A549 (cell line): ENCODE measurements around the gene DUSP19. TPM values are rescaled to one million over a fixed set of nuclear protein-coding genes. Genes with fewer than 3 reads are reported as not detected.

Experiments used
- ATAC-seq, 2 experiments: fragments of 200-7000 bp in 1 of 2; fragments of >200 bp in 1 of 2; cut with Nextera tagmentation in 1 of 2; cut with Tn5 transposase in 1 of 2; 3 replicates each; pipeline versions ENCODE4 v1.8.0 to v1.9.1; 2018 to 2020; ENCODE audit warnings: mild to moderate bottlenecking in 1 of 2, moderate library complexity in 1 of 2
- CTCF ChIA-PET: fragments of 300-600 bp; sonication (Branson Sonifier 250); formaldehyde crosslinking; extraction: SDS; loops from one replicate; lab custom pipeline; 2021; ENCODE audit warnings: antibody characterized with exemption, inconsistent platforms; lab: Yijun Ruan, JAX
- POLR2A ChIA-PET: fragments of 350-600 bp; formaldehyde crosslinking; extraction: SDS; loops from one replicate; lab custom pipeline; 2021; ENCODE audit warnings: antibody characterized with exemption, inconsistent platforms; lab: Yijun Ruan, JAX
- DNase-seq, 2 experiments: peaks; one replicate each; pipeline versions ENCODE4 v3.0.0 to v3.0.0-alpha.2; 2011 to 2016; ENCODE audit warnings: low read depth in 1 of 2, low spot score in 1 of 2
- FAIRE-seq: peaks from 2 replicates; lab custom pipeline; 2011; peaks lifted over from hg19 to GRCh38; lab: Jason Lieb, UNC
- H3K27ac ChIP-seq, 2 experiments: fragments of >200 bp; sonication (Bioruptor Twin); formaldehyde crosslinking; 3 replicates each; pipeline ENCODE4 v1.5.1; 2016 to 2017
- H3K4me1 ChIP-seq: fragments of >200 bp; sonication (Bioruptor Twin); formaldehyde crosslinking; 3 replicates; pipeline ENCODE4 v1.6.1; 2016
- H3K4me2 ChIP-seq: fragments of >200 bp; sonication (Bioruptor Twin); formaldehyde crosslinking; 3 replicates; pipeline ENCODE4 v1.6.1; 2016
- H3K4me3 ChIP-seq: fragments of >200 bp; sonication (Bioruptor Twin); formaldehyde crosslinking; 3 replicates; pipeline ENCODE4 v1.5.1; 2016
- H3K9me3 ChIP-seq: fragments of >200 bp; sonication (Bioruptor Twin); formaldehyde crosslinking; 3 replicates; pipeline ENCODE4 v1.6.1; 2016
- ESRRA ChIP-seq: fragments of 150-350 bp; IDR thresholded peaks from 2 replicates; pipeline ENCODE4 v1.6.1; 2014; ENCODE audit warnings: mild to moderate bottlenecking, low read length, borderline replicate concordance
- WGBS: methylation state at CpG from one replicate; pipeline ENCODE4 v1.1.6; 2017; ENCODE audit errors: missing lambda C conversion rate; 5-methylcytosine and 5-hydroxymethylcytosine counted together
- polyA plus RNA-seq, 4 experiments: library from polyadenylated mRNA; depleted of rRNA in 3 of 4; stranded (reverse); fragments of >200 nt; fragmentation: RNase III in 1 of 4; extraction: RNeasy Plus Mini Kit Qiagen cat#74134 plus additional on column Dnase treatment in 1 of 4; gene quantifications; 2 replicates in 3 of 4; 3 replicates in 1 of 4; pipeline ENCODE4 v1.2.3, GENCODE V29; 2011 to 2017
- small RNA-seq, 6 experiments: library from RNA; depleted of rRNA; stranded (forward); fragments of <200 nt; gene quantifications; one replicate each; pipeline ENCODE3, GENCODE V24; 2012
- TF ChIP-seq, protein P1 (sequence below): fragments of 250-450 bp; sonication (Bioruptor Pico); IDR thresholded peaks from 2 replicates; pipeline ENCODE4 v1.5.0; 2020; ENCODE audit warnings: low read depth, mild to moderate bottlenecking, moderate library complexity

DUSP19 gene
- polyA plus RNA-seq, 2 of the 4 experiments (the other 2 are of a cell fraction): 1.2 to 4.4 TPM

DNA sequence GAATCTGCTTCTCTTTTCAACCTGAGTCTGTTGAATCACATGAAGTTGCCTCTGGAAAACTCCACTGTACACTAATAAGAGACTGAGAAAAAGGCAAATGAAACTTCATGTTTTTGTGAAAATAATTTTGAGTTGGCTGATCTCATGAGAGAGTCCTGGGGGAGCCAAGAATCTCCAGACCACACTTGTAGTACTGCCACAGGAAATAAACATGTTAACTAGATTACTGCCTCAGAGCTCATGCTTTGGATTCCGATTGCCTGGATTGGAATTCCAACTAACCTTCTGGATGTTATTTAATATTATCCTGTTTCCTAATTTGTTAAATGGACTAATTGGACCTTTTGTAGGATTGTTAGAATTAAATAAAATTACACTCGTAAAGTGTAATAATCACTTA lies 70.9 kb downstream of the DUSP19 start:
- Histone ChIP-seq H3K27ac (no peak overlapping the region), H3K4me3 (no peak overlapping the region), H3K4me2 (no peak overlapping the region), H3K4me1 (no peaks in the 10 kb centered on the region), H3K9me3 (peaks cover 7% of the 10 kb centered on the region; the same call in 2 of the 3 replicates)
- DNase-seq (no peak), FAIRE-seq (no peak), ATAC-seq (no peak)
- 84% methylated on average over 2 of the region's 2 CpGs for WGBS
- ChIA-PET CTCF (no interaction called here), POLR2A (no interaction called here)
- TF ChIP-seq ESRRA: no peak
- TF ChIP-seq, protein P1, sequence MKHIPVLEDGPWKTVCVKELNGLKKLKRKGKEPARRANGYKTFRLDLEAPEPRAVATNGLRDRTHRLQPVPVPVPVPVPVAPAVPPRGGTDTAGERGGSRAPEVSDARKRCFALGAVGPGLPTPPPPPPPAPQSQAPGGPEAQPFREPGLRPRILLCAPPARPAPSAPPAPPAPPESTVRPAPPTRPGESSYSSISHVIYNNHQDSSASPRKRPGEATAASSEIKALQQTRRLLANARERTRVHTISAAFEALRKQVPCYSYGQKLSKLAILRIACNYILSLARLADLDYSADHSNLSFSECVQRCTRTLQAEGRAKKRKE (CRISPR knock-in tag): no peak

Small RNA genes lying within 50 kb of the gene (small RNA-seq; reads per million reads assigned to genes)
- gene RF00599: 0 reads per million in 6 experiments

Other genes with a start within 250 kb of the DUSP19 start
- 0.04 and 0.06 TPM in 2 replicates for gene FRZB, start 212.1 kb upstream of the DUSP19 start, polyA plus RNA-seq (2011; rRNA removed)
- gene FRZB, start 212.1 kb upstream of the DUSP19 start, polyA plus RNA-seq (2017; fragmentation: RNase III; extraction: RNeasy Plus Mini Kit Qiagen cat#74134 plus additional on column Dnase treatment): 0.03 to 0.04 TPM in 2 of 3 replicates, not detected in the other
- gene NCKAP1, start 40.3 kb upstream of the DUSP19 start, polyA plus RNA-seq (2011; rRNA removed): 194 and 201 TPM in 2 replicates
- gene NCKAP1, start 40.3 kb upstream of the DUSP19 start, polyA plus RNA-seq (2017; fragmentation: RNase III; extraction: RNeasy Plus Mini Kit Qiagen cat#74134 plus additional on column Dnase treatment): 89.4 to 106 TPM (median 98.8 TPM) in 3 replicates
- 45.9 and 46.7 TPM in 2 replicates for gene NUP35, start 45.7 kb downstream of the DUSP19 start, polyA plus RNA-seq (2011; rRNA removed)
- 39.6 to 44.3 TPM (median 41.8 TPM) in 3 replicates for gene NUP35, start 45.7 kb downstream of the DUSP19 start, polyA plus RNA-seq (2017; fragmentation: RNase III; extraction: RNeasy Plus Mini Kit Qiagen cat#74134 plus additional on column Dnase treatment)